ENCODE data around the gene CDH22. TPM values are rescaled to one million over a fixed set of nuclear protein-coding genes. Genes with fewer than 3 reads are reported as not detected.

CDH22 gene, protein sequence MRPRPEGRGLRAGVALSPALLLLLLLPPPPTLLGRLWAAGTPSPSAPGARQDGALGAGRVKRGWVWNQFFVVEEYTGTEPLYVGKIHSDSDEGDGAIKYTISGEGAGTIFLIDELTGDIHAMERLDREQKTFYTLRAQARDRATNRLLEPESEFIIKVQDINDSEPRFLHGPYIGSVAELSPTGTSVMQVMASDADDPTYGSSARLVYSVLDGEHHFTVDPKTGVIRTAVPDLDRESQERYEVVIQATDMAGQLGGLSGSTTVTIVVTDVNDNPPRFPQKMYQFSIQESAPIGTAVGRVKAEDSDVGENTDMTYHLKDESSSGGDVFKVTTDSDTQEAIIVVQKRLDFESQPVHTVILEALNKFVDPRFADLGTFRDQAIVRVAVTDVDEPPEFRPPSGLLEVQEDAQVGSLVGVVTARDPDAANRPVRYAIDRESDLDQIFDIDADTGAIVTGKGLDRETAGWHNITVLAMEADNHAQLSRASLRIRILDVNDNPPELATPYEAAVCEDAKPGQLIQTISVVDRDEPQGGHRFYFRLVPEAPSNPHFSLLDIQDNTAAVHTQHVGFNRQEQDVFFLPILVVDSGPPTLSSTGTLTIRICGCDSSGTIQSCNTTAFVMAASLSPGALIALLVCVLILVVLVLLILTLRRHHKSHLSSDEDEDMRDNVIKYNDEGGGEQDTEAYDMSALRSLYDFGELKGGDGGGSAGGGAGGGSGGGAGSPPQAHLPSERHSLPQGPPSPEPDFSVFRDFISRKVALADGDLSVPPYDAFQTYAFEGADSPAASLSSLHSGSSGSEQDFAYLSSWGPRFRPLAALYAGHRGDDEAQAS
- total RNA-seq (not detected in 2 replicates), polyA plus RNA-seq (not detected in 2 replicates)

GRCh38 chr20:46308258-46309157 is at the start of gene CDH22:
Gene CDH22 (minus strand): TSS chr20:46308498. CDS start chr20:46251294, 57,204 bp downstream.
- peak; percentile 23 for TF ChIP-seq CTCF (IDR thresholded peaks at IDR 0.05; ENCODE audit: low read depth, low read length)
- Histone ChIP-seq H3K9me3 (ENCODE audit: low read depth) (no peaks in the 10 kb centered on the region), H3K27ac (no peak within 1 kb of the TSS), H3K4me1 (ENCODE audit: low read depth) (no peaks in the 10 kb centered on the region), H3K4me3 (peak within 1 kb of the TSS; percentile 51), H3K36me3 (no peaks in the 10 kb centered on the region), H3K27me3 (peaks cover 99% of the 10 kb centered on the region)
- DNase-seq (ENCODE audit: low read depth in 1 of 2, low spot score in 1 of 2) = peak; percentile 52 to 70

GRCh38 chr20:46357030-46357514 is 48.8 kb upstream of the CDH22 start:
- Histone ChIP-seq H3K27ac (no peak overlapping the region), H3K27me3 (no peaks in the 10 kb centered on the region), H3K36me3 (peaks cover 4% of the 10 kb centered on the region), H3K9me3 (ENCODE audit: low read depth) (no peaks in the 10 kb centered on the region), H3K4me1 (ENCODE audit: low read depth) (peaks cover 20% of the 10 kb centered on the region), H3K4me3 (no peak overlapping the region)
- DNase-seq (ENCODE audit: low read depth in 1 of 2, low spot score in 1 of 2) = peak in 1 of 2 donors; percentile 15
- TF ChIP-seq CTCF (IDR thresholded peaks at IDR 0.05; ENCODE audit: low read depth, low read length) = no peak

DNA sequence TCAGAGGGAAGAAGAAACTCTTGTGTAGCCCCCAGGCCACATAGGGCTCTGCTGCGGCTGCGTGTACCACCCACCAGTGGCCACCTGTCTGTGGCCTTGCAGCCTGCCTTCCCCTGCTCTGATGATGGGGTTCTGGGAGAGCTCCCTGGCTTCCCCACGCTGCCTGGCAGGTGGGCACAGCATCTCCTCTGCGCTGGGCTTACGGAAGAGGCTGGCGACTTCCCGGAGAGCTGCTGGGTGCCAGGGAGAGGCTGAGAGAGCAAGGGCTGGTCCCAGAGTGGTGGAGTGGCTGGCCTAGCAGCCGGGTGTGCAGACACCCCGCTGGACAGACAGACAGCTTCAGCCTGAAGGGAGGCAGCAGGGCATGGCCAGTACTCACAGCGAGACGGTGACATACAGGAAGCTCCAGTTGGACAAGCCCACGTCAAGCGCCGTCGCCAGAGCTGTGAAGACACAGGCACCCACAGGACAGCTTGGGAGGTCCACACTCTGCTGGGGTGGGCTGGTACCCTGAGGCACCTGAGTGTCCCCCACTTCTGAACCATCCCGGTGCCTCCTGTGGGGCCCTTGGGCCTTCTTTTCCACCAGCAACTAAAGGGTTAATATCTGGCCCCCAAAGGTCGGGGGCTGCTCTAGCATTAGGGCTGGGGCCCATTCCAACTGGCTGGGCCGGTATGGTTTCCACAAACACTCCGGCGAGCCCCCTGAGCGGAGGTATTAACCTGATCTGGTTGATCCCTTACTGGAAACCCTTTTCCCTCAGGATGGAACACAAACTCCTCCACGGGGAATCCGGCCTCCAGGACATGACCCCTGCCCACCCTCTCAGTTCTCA is 48.1 kb upstream of the CDH22 start:
- Histone ChIP-seq H3K27me3 (no peaks in the 10 kb centered on the region), H3K4me3 (no peak overlapping the region), H3K4me1 (ENCODE audit: low read depth) (peaks cover 20% of the 10 kb centered on the region), H3K36me3 (peaks cover 7% of the 10 kb centered on the region), H3K27ac (no peak overlapping the region), H3K9me3 (ENCODE audit: low read depth) (no peaks in the 10 kb centered on the region)
- no peak for TF ChIP-seq CTCF (IDR thresholded peaks at IDR 0.05; ENCODE audit: low read depth, low read length)
- no peak for DNase-seq (ENCODE audit: low read depth in 1 of 2, low spot score in 1 of 2)

GRCh38 chr20:46355778-46356177 is 47.5 kb upstream of the CDH22 start:
- Histone ChIP-seq H3K4me1 (ENCODE audit: low read depth) (peaks cover 23% of the 10 kb centered on the region), H3K36me3 (peaks cover 7% of the 10 kb centered on the region), H3K27ac (no peak overlapping the region), H3K4me3 (no peak overlapping the region), H3K27me3 (no peaks in the 10 kb centered on the region), H3K9me3 (ENCODE audit: low read depth) (no peaks in the 10 kb centered on the region)
- no peak for TF ChIP-seq CTCF (IDR thresholded peaks at IDR 0.05; ENCODE audit: low read depth, low read length)
- DNase-seq (ENCODE audit: low read depth in 1 of 2, low spot score in 1 of 2) = no peak
